K562 (cell line): ENCODE results near the gene HTR4.

Experiments
- BRCA1 ChIP-seq, 2 experiments: fragments of 450-650 bp in 1 of 2; sonication (generic) in 1 of 2; formaldehyde crosslinking in 1 of 2; IDR thresholded peaks; 2 replicates each; pipeline versions ENCODE4 v1.5.0 to v1.6.1; 2017 to 2020; ENCODE audit warnings: mild to moderate bottlenecking in 1 of 2, missing genetic modification reagents in 1 of 2
- EZH2 ChIP-seq: IDR thresholded peaks from 2 replicates; pipeline ENCODE4 v1.6.1; 2012; ENCODE audit warnings: low read depth, mild to moderate bottlenecking, inconsistent platforms, low read length, borderline replicate concordance
- NR2C2 ChIP-seq, 2 experiments: fragments of 200-800 bp in 1 of 2; sonication (Bioruptor generic) in 1 of 2; sonication (generic) in 1 of 2; formaldehyde crosslinking in 1 of 2; IDR thresholded peaks; 2 replicates each; pipeline versions ENCODE4 v1.6.1 to v1.8.0; 2016 to 2022; ENCODE audit warnings: mild to moderate bottlenecking in 1 of 2, missing compliant biosample characterization in 1 of 2, missing genetic modification characterization in 1 of 2, missing genetic modification reagents in 1 of 2
- RBBP5 ChIP-seq: fragments of 200-600 bp; sonication (generic); IDR thresholded peaks from 2 replicates; pipeline ENCODE4 v1.6.1; 2012; ENCODE audit warnings: borderline replicate concordance, mild to moderate bottlenecking, low read length, control low read depth, inconsistent platforms; ENCODE audit not compliant: insufficient read depth, poor library complexity, severe bottlenecking
- RBM22 ChIP-seq: fragments of 200-400 bp; formaldehyde crosslinking; IDR thresholded peaks from 2 replicates; pipeline ENCODE4 v1.6.1; 2018; ENCODE audit warnings: low read length, low read depth; ENCODE audit not compliant: poor library complexity, severe bottlenecking
- STAT5B ChIP-seq: fragments of 250-450 bp; sonication (Bioruptor Pico); IDR thresholded peaks from 2 replicates; pipeline ENCODE4 v1.8.0; 2021; ENCODE audit warnings: mild to moderate bottlenecking, inconsistent platforms
- ZNF217 ChIP-seq: sonication (generic); formaldehyde crosslinking; IDR thresholded peaks from 2 replicates; pipeline ENCODE4 v1.8.0; 2022; ENCODE audit warnings: mild to moderate bottlenecking, missing genetic modification reagents
- TF ChIP-seq, protein P1 (sequence below), 3 experiments: IDR thresholded peaks in 2 of 3; conservative IDR thresholded peaks in 1 of 3; 2 replicates each; pipeline ENCODE4 v1.5.1; 2011 to 2012; ENCODE audit warnings: low read length in 3 of 3, mild to moderate bottlenecking in 3 of 3, control low read depth in 2 of 3, improper control_type of control experiment in 1 of 3, inconsistent platforms in 1 of 3, low read depth in 1 of 3, mixed read lengths in 1 of 3, moderate library complexity in 1 of 3; ENCODE audit not compliant: insufficient read depth in 2 of 3

GRCh38 chr5:148599187-148599586 lies 55.1 kb downstream of the HTR4 start:
- TF ChIP-seq EZH2 (no peak), BRCA1 (IDR thresholded peaks at IDR 0.05) (no peak), BRCA1 (CRISPR knock-in tag; IDR thresholded peaks at IDR 0.05) (no peak), ZNF217 (CRISPR knock-in tag) (no peak), STAT5B (CRISPR knock-in tag) (no peak), RBBP5 (no peak), NR2C2 (CRISPR knock-in tag; IDR thresholded peaks at IDR 0.05) (no peak), NR2C2 (tag; IDR thresholded peaks at IDR 0.05) (no peak), RBM22 (no peak)
- TF ChIP-seq, protein P1, sequence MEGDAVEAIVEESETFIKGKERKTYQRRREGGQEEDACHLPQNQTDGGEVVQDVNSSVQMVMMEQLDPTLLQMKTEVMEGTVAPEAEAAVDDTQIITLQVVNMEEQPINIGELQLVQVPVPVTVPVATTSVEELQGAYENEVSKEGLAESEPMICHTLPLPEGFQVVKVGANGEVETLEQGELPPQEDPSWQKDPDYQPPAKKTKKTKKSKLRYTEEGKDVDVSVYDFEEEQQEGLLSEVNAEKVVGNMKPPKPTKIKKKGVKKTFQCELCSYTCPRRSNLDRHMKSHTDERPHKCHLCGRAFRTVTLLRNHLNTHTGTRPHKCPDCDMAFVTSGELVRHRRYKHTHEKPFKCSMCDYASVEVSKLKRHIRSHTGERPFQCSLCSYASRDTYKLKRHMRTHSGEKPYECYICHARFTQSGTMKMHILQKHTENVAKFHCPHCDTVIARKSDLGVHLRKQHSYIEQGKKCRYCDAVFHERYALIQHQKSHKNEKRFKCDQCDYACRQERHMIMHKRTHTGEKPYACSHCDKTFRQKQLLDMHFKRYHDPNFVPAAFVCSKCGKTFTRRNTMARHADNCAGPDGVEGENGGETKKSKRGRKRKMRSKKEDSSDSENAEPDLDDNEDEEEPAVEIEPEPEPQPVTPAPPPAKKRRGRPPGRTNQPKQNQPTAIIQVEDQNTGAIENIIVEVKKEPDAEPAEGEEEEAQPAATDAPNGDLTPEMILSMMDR (IDR thresholded peaks at IDR 0.05 in 2 of 3, conservative IDR thresholded peaks at IDR 0.05 in 1 of 3; ENCODE audit: insufficient read depth in 2 of 3, low read depth in 1 of 3, low read length in 3 of 3): no peak
